Stimulated activated CD8-positive, alpha-beta memory T cell treated with anti-CD3 and anti-CD28 coated beads, Interleukin-4, amount 100 ng/mL, for 4 hours (primary cell): ENCODE measurements around the gene PRR14L.
"Not testable (repeated sequence)": the region's sequence is repeated elsewhere in the genome, so short reads cannot be mapped to it uniquely, and the experiment has no call there.

Experiments used
- DNase-seq, 2 donors: peaks; one replicate each; pipeline ENCODE4 v3.0.0-alpha.2; 2020; ENCODE audit warnings: low read depth in 2 of 2, low spot score in 1 of 2

PRR14L gene

GRCh38 chr22:31740314-31740713 is 9.6 kb downstream of the PRR14L start:
- not testable (repeated sequence) for DNase-seq

- no peak for DNase-seq
Observed at GRCh38 chr22:31739795-31740201, 10.1 kb downstream of the PRR14L start.

DNA sequence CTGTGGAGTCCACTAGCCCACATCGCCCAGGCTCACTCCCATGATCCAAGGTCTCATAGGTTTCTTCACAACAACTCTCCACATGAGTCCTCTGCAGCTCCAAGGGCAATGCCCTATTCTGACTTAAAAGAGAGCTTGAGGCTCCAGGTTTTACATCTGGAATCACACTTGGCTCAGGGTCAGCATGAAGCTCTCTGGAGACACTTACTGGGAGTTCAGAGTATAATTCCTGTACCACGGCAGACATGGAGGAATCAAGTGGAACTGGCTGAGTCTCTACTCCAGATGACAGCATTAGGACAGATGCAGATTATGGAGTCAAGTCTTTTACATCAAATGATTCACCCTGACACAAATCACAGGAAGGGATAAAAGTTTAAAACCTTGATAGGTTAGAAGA is 11.4 kb downstream of the PRR14L start:
- no peak for DNase-seq

GRCh38 chr22:31737932-31738331 is 12.0 kb downstream of the PRR14L start:
- DNase-seq = no peak

GRCh38 chr22:31736458-31736857 is 13.5 kb downstream of the PRR14L start:
- DNase-seq = no peak

DNA sequence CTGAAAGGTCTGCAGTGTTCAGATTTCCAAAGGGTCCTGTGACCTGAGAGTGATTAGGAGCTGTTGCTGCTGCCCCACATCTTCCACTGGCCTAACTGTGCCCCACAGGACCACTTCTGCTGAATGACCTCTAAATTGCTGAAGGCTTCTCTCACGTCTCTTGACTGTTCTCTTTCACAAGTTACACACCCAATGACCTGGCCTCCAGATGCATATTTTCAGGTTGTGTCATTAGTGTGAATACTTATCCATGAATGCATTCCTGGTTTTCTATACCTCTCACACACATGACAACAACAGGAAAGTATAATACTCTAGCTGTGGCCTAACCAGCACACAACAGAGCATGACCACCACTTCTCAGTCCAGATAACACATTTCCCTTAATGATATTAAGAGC is 15.4 kb downstream of the PRR14L start:
- no peak for DNase-seq

DNA sequence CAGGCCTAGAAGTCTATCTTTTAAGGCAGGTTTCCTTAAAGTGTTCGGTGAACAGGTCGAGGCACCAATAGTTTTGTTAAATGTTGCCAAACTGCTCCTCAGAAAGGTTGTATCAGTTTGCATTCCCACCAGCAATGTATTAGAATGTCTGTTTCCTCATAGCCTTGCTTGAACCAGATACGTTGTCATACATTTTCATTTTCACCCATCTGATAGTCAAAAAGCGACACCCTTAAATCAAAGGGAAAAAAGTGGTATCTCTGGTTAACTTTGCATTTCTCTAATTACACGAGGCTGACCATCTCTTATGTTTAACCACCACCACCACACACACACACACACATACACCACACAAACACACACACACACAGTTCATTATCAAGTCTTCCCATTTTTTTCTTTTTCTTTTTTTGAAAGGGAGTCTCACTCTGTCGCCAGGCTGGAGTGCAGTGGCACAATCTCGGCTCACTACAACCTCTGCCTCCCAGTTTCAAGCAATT is 16.3 kb downstream of the PRR14L start:
- no peak for DNase-seq

DNA sequence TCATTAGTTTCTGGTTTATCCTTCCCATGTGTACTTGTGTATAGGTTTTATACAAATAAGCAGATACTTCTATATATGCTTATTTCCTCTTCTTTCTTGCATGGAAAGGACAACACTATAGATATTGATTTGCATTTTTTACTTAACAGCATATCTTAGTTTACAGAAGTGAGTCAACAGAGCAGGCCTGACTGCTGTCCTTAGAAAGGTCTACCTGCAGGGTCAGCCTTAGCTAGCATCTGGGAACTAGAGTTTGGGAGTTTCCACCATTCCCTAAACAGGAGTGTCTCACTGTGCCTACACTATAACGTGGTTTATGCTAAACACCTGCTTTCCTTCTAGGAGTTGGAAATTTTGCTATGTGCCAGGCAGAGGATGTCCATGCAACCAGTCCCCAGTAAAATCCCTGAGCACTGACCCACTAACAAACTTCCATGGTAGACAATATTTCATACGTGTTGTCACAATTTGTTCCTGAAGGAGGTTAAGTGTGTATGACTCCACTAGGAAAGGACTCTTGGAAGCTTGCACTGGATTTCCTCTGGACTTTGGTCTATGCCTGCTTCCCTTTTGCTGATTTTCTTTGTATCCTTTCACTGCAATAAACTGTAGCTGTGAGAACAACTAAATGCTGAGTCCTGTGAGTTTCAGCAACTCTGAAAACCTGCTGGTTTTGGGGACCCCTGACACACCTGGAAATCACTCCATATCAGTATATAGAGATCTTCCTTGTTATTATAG is 17.7 kb downstream of the PRR14L start:
- DNase-seq = no peak

GRCh38 chr22:31730344-31730711 is 19.6 kb downstream of the PRR14L start:
- DNase-seq = no peak

- no peak for DNase-seq
Observed at GRCh38 chr22:31728857-31729256, 21.1 kb downstream of the PRR14L start.

DNA sequence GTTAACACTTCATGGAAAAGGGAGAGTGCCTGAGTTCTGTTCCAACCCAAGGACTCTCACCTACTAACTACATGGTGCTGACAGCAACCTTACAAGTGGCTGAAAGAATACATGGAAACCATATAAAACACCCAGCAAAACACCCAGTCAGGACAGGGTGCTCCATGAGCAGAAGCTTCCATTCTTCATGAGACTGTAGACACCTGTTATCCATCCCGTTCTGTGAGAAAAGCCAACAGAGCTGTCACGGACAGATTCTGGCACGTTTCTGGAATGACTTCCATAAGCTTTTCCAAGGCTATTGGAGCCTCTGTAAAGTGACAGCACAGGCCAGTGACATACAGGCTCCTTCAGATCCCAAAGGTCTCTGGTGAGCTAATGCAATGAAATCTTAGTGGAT is 23.2 kb downstream of the PRR14L start:
- no peak for DNase-seq

- no peak for DNase-seq
Observed at GRCh38 chr22:31723723-31724122, 26.2 kb downstream of the PRR14L start.

DNA sequence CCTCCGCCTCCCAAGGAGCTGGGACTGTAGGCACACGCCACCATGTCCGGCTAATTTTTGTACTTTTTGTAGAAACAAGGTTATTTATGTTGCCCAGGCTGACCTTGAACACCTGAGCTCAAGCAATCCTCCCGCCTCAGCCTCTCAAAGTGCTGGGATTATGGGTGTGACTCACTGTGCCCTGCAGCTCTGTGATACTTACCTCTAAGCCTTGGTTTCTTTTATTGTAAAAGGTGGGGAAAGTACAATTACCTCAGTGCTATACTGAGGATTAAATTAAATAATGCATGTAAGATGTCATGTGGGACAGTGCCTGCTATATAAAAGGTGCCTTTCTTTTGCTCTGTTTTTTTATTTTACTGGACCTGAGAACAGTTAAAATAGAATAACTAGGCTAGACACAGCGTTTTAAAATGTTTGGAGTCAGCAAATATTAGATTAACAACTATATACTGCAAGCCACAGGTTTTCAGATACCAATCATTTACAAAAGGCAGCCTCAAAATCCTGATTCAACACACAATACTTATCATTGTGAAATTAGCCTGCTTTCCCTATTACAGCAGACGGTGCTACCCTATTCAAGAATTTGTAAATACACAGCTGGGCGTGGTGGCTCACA is 30.0 kb downstream of the PRR14L start:
- DNase-seq = no peak

DNA sequence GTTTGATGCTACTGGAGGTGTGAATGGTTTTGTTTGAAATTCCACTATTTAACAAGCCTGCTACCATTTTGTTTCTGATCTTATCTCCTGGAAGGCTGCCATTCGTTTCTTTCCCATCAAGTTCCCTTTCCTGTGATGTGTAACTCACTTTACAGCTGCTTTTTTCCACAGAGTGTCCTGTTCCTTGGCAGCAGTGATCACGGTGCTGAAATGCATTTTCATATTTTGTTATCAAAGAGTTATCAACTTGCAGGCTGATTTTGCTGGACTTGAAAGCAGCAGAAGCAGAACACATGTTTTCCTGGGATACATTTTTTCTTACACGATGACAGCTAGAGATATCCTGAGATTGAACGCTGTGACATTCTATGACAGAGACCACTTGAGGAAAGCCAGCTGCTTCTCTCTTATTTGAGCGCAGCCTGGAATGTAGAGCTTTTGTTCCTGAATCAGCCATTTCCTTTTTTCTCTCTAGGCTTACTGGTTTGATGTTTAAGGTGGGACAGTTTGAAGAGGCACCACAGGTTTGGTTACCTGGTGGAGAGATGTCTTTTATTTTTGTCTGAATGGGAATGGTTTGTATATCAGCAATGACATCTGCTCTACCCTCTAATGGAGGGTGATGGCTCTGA is 34.7 kb downstream of the PRR14L start:
- no peak for DNase-seq

DNA sequence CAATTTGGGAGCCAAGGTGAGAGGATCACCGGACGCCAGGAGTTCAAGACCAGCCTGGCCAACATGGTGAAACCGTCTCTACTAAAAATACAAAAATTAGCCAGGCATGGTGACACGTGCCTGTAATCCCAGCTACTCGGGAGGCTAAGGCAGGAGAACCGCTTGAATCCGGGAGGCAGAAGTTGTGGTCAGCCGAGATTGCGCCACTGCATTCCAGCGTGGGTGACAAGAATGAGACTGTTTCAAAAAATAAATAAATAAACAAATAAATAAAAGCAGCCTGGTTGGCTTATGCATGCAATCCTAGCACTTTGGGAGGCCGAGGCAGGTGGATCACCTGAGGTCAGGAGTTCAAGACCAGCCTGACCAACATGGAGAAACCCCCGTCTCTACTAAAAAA is 38.7 kb downstream of the PRR14L start:
- not testable (repeated sequence) for DNase-seq

DNA sequence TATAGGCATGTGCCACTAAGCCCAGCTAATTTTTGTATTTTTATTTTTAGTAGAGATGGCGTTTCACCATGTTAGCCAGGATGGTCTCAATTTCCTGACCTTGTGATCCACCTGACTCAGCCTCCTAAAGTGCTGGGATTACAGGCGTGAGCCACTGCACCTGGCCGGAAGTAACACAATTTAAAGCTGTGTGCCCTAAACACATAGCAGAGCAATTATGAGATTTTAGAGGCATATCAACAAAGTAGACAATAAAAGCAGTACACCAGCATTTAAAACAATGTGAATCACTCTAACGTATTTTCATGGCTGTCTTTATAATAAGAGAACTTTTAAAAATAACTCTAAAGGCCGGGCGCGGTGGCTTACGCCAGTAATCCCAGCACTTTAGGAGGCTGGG is 42.4 kb downstream of the PRR14L start:
- no peak for DNase-seq

DNA sequence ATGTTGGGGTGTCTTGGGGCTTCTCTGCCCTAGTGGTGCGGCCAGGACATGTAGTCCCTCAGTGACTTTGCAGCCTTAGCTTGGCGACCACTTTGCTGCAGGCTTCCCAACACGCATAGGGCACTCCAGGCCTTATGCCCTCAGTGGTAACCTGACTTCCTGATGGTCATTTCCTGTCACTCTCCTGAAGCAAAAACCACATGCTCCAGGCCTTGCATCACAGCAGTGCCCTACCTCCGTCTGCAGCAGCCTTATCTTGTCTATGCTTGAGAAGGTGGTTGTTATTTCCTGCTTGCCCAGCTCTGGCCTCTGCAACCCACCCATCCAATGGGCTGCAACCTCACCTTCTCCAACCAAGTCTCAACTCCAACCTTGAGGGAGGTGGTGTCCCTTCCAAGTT is 54.5 kb downstream of the PRR14L start:
- no peak for DNase-seq

DNA sequence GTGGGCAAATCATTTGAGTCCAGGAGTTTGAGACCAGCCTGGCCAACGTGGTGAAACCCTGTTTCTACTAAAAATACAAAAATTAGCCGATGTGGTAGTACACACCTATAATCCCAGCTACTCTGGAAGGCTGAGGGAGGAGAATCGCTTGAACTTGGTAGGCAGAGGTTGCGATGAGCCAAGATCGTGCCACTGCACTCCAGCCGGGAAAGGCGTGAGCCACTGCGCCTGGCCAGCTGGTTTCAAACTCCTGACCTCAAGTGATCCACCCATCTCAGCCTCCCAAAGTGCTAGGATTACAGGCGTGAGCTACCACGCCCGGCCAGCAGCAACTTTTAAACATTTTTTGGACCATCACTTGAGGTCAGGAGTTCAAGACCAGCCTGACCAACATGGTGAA is 55.9 kb downstream of the PRR14L start:
- not testable (repeated sequence) for DNase-seq

GRCh38 chr22:31692186-31692886 is 57.6 kb downstream of the PRR14L start:
- DNase-seq = no peak

- DNase-seq = no peak
Observed at GRCh38 chr22:31691408-31691807, 58.5 kb downstream of the PRR14L start.

DNA sequence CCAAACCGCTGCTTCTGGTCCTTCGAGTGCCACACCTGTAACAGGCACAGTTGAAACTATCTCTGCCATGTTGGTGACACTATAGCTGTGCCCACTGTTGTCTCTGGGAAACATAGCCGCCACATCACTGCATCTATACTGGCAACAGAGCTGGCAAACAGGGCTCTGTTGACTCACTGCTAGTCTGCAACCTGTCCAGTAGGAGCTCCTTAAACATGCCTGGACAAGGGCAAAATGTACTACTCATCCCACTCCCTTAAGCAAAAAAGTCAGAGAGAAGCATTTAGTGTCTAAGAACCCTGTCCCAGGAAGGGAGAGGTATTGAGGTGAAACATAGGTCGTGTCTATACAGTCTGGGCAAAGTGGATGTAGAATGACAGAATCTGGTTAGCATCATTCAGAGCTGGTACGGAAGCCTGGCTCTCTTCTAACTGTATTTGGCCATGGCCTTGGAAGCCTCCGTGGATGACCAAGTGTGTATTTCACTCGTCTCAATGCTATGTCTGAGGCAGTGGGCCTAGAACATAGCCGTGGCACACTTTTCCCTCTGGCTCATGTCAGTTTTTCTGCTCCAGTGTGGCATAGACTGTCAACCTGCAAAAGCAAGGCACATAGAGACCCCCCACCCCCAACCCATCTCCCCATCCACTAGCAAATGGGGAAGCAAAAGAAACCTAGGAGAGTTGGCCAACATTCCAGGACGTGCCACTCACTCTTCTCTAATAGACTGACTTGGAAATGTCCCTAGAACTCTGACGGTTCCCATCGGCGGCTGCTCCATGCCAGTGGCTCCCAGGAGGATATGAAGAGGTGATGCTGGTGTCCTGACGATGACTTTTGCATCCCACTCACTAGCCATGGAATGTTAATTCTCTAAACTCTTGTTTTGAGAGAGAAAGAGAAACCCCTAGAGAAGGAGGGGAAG is 66.5 kb downstream of the PRR14L start:
- no peak for DNase-seq
